H1 (cell line): Measurements from ENCODE around the gene MOK. TPM values are rescaled to one million over a fixed set of nuclear protein-coding genes. Genes with fewer than 3 reads are reported as not detected.

Source experiments
- CTCF ChIA-PET: fragments of 300-600 bp; sonication (Branson Sonifier 250); formaldehyde crosslinking; loops from one replicate; lab custom pipeline; 2021; ENCODE audit not compliant: partially characterized antibody; lab: Charles Lee
- POLR2A ChIA-PET: fragments of 300-600 bp; sonication (Branson Sonifier 250); formaldehyde crosslinking; loops from one replicate; lab custom pipeline; 2021; ENCODE audit warnings: inconsistent platforms; ENCODE audit not compliant: partially characterized antibody; lab: Charles Lee
- DNase-seq, 2 experiments: peaks; one replicate each; pipeline versions ENCODE4 v3.0.0 to v3.0.0-alpha.2; 2010 to 2022; ENCODE audit warnings: low spot score in 2 of 2, low read depth in 1 of 2, mixed read lengths in 1 of 2
- FAIRE-seq: peaks from 2 replicates; lab custom pipeline; 2011; peaks lifted over from hg19 to GRCh38; lab: Jason Lieb, UNC
- H2AFZ ChIP-seq: 2 replicates; pipeline ENCODE4 v1.8.1; 2012; ENCODE audit warnings: low read length, inconsistent platforms
- H2AK5ac ChIP-seq: 2 replicates; pipeline ENCODE4 v1.6.1; 2013; ENCODE audit warnings: low read depth, low read length
- H2BK120ac ChIP-seq: replicated peaks from 2 replicates; pipeline ENCODE3; 2013; ENCODE audit warnings: low read depth, low read length, inconsistent platforms
- H2BK12ac ChIP-seq: 2 replicates; pipeline ENCODE4 v1.6.1; 2013; ENCODE audit warnings: low read depth, low read length
- H2BK15ac ChIP-seq: 2 replicates; pipeline ENCODE4 v1.6.1; 2013; ENCODE audit warnings: low read length
- H2BK20ac ChIP-seq: 2 replicates; pipeline ENCODE4 v1.6.1; 2013; ENCODE audit warnings: low read length
- H2BK5ac ChIP-seq: 2 replicates; pipeline ENCODE4 v1.6.1; 2013; ENCODE audit warnings: low read depth, low read length
- H3K14ac ChIP-seq: 2 replicates; pipeline ENCODE4 v1.6.1; 2013; ENCODE audit warnings: inconsistent platforms; ENCODE audit not compliant: insufficient read length
- H3K18ac ChIP-seq: 2 replicates; pipeline ENCODE4 v1.6.1; 2013; ENCODE audit warnings: low read length; ENCODE audit errors: extremely low read depth
- H3K23ac ChIP-seq: 2 replicates; pipeline ENCODE4 v1.6.1; 2013; ENCODE audit warnings: inconsistent platforms; ENCODE audit not compliant: insufficient read length
- H3K23me2 ChIP-seq: 2 replicates; pipeline ENCODE4 v1.6.1; 2013; ENCODE audit warnings: low read depth, low read length
- H3K27ac ChIP-seq: 2 replicates; pipeline ENCODE4 v1.6.1; 2011; ENCODE audit warnings: low read depth, low read length, inconsistent platforms
- H3K27me3 ChIP-seq, 4 experiments: replicated peaks in 1 of 4; 1 replicate in 1 of 4; 2 replicates in 3 of 4; pipeline versions ENCODE4 v1.6.1 to v1.8.1; 2011 to 2013; ENCODE audit warnings: low read length in 3 of 4, mild to moderate bottlenecking in 3 of 4, inconsistent platforms in 2 of 4, mixed read lengths in 2 of 4, moderate library complexity in 1 of 4; ENCODE audit not compliant: control insufficient read depth in 3 of 4, insufficient read depth in 3 of 4; ENCODE audit errors: extremely low read depth in 1 of 4
- H3K36me3 ChIP-seq, 4 experiments: 2 replicates each; pipeline versions ENCODE4 v1.6.1 to v1.8.1; 2011 to 2013; ENCODE audit warnings: mild to moderate bottlenecking in 4 of 4, low read length in 3 of 4, moderate library complexity in 2 of 4, control low read depth in 1 of 4, inconsistent platforms in 1 of 4; ENCODE audit not compliant: insufficient read depth in 4 of 4, control insufficient read depth in 2 of 4
- H3K4ac ChIP-seq: replicated peaks from 2 replicates; pipeline ENCODE3; 2013; ENCODE audit warnings: low read length, low read depth, mixed read lengths, inconsistent platforms; ENCODE audit not compliant: insufficient read length
- H3K4me1 ChIP-seq, 4 experiments: replicated peaks in 1 of 4; 1 replicate in 1 of 4; 2 replicates in 3 of 4; pipeline versions ENCODE4 v1.6.1 to v1.8.1; 2011 to 2013; ENCODE audit warnings: low read length in 3 of 4, inconsistent platforms in 2 of 4, mixed read lengths in 1 of 4; ENCODE audit not compliant: insufficient read depth in 4 of 4, control insufficient read depth in 3 of 4
- H3K4me2 ChIP-seq, 2 experiments: 2 replicates each; pipeline versions ENCODE4 v1.6.1 to v1.8.1; 2011 to 2013; ENCODE audit warnings: low read depth in 2 of 2, low read length in 2 of 2, control low read depth in 1 of 2, inconsistent platforms in 1 of 2, mild to moderate bottlenecking in 1 of 2; ENCODE audit not compliant: insufficient read depth in 1 of 2
- H3K4me3 ChIP-seq, 4 experiments: fragments of 200-600, 300-600 bp in 1 of 4; sonication (generic), shearing (Covaris generic), sonication (Bioruptor Twin) in 1 of 4; 2 replicates each; pipeline versions ENCODE4 v1.5.1 to v1.8.1; 2011 to 2016; ENCODE audit warnings: low read length in 4 of 4, low read depth in 3 of 4, control low read depth in 2 of 4, inconsistent platforms in 2 of 4, mild to moderate bottlenecking in 2 of 4, mixed read lengths in 1 of 4, moderate library complexity in 1 of 4; ENCODE audit not compliant: insufficient read depth in 2 of 4; ENCODE audit errors: extremely low read depth in 1 of 4
- H3K56ac ChIP-seq: replicated peaks from 2 replicates; pipeline ENCODE3; 2013; ENCODE audit warnings: low read depth, mild to moderate bottlenecking, mixed read lengths, low read length, inconsistent platforms; ENCODE audit not compliant: insufficient read length
- H3K79me1 ChIP-seq: 2 replicates; pipeline ENCODE4 v1.6.1; 2013; ENCODE audit warnings: low read depth, low read length, control low read depth
- H3K79me2 ChIP-seq, 2 experiments: 2 replicates each; pipeline versions ENCODE4 v1.6.1 to v1.8.1; 2012 to 2013; ENCODE audit warnings: low read length in 2 of 2, mild to moderate bottlenecking in 2 of 2, inconsistent platforms in 1 of 2; ENCODE audit not compliant: insufficient read depth in 2 of 2, control insufficient read depth in 1 of 2
- H3K9ac ChIP-seq, 4 experiments: replicated peaks in 1 of 4; 1 replicate in 1 of 4; 2 replicates in 3 of 4; pipeline versions ENCODE4 v1.6.1 to v1.8.1; 2011 to 2013; ENCODE audit warnings: low read depth in 3 of 4, low read length in 3 of 4, control low read depth in 2 of 4, mild to moderate bottlenecking in 2 of 4, moderate library complexity in 2 of 4, inconsistent platforms in 1 of 4; ENCODE audit errors: extremely low read depth in 1 of 4
- H3K9me3 ChIP-seq, 2 experiments: 2 replicates each; pipeline versions ENCODE4 v1.6.1 to v1.8.1; 2012 to 2013; ENCODE audit warnings: mild to moderate bottlenecking in 2 of 2, moderate library complexity in 2 of 2, control low read depth in 1 of 2, inconsistent platforms in 1 of 2, low read depth in 1 of 2, low read length in 1 of 2, mixed read lengths in 1 of 2; ENCODE audit not compliant: insufficient read depth in 2 of 2
- H4K20me1 ChIP-seq, 2 experiments: replicated peaks in 1 of 2; 2 replicates each; pipeline versions ENCODE3 to v1.8.1; 2011 to 2013; ENCODE audit warnings: inconsistent platforms in 2 of 2, low read length in 2 of 2, mild to moderate bottlenecking in 1 of 2; ENCODE audit not compliant: insufficient read depth in 2 of 2, control insufficient read depth in 1 of 2
- H4K5ac ChIP-seq: 2 replicates; pipeline ENCODE4 v1.6.1; 2013; ENCODE audit warnings: low read length, low read depth, mixed read lengths, inconsistent platforms; ENCODE audit not compliant: insufficient read length
- H4K8ac ChIP-seq: 2 replicates; pipeline ENCODE4 v1.8.0; 2013; ENCODE audit warnings: mild to moderate bottlenecking, moderate library complexity, low read length, inconsistent platforms; ENCODE audit not compliant: insufficient read depth; ENCODE audit errors: extremely low read depth
- H4K91ac ChIP-seq: replicated peaks from 2 replicates; pipeline ENCODE3; 2013; ENCODE audit warnings: low read length, mixed read lengths, inconsistent platforms; ENCODE audit not compliant: insufficient read length
- CHD2 ChIP-seq: IDR thresholded peaks from 2 replicates; pipeline ENCODE4 v1.6.1; 2012; ENCODE audit warnings: low read length, improper control_type of control experiment
- EP300 ChIP-seq, 2 experiments: IDR thresholded peaks; 1 replicate in 1 of 2; 2 replicates in 1 of 2; pipeline ENCODE4 v1.6.1; 2011 to 2012; ENCODE audit warnings: low read depth in 2 of 2, low read length in 2 of 2, mild to moderate bottlenecking in 2 of 2, borderline replicate concordance in 1 of 2, inconsistent platforms in 1 of 2, moderate library complexity in 1 of 2
- MAFK ChIP-seq: IDR thresholded peaks from 2 replicates; pipeline ENCODE4 v1.6.1; 2012; ENCODE audit warnings: low read depth, mild to moderate bottlenecking, improper control_type of control experiment, low read length
- NRF1 ChIP-seq: IDR thresholded peaks from 2 replicates; pipeline ENCODE4 v1.6.1; 2011; ENCODE audit warnings: mild to moderate bottlenecking, low read depth, low read length, improper control_type of control experiment
- POU5F1 ChIP-seq: IDR thresholded peaks from 2 replicates; pipeline ENCODE4 v1.6.1; 2011; ENCODE audit warnings: low read depth, mild to moderate bottlenecking, low read length, moderate library complexity
- RAD21 ChIP-seq, 2 experiments: IDR thresholded peaks in 1 of 2; conservative IDR thresholded peaks in 1 of 2; 2 replicates each; pipeline ENCODE4 v1.6.1; 2011; ENCODE audit warnings: low read depth in 2 of 2, low read length in 2 of 2, improper control_type of control experiment in 1 of 2, inconsistent platforms in 1 of 2, mild to moderate bottlenecking in 1 of 2, moderate library complexity in 1 of 2
- SAP30 ChIP-seq: fragments of 300-600 bp; sonication (generic); IDR thresholded peaks from 2 replicates; pipeline ENCODE4 v1.7.1; 2012; ENCODE audit warnings: low read length, moderate library complexity, mild to moderate bottlenecking, inconsistent platforms; ENCODE audit not compliant: insufficient read depth, insufficient replicate concordance
- SIRT6 ChIP-seq: IDR thresholded peaks from one replicate; pipeline ENCODE4 v1.7.1; 2012; ENCODE audit warnings: low read length, inconsistent platforms
- SIX5 ChIP-seq: IDR thresholded peaks from 2 replicates; pipeline ENCODE4 v1.6.1; 2011; ENCODE audit warnings: mild to moderate bottlenecking, low read depth, low read length
- SP1 ChIP-seq: IDR thresholded peaks from 2 replicates; pipeline ENCODE4 v1.6.1; 2011; ENCODE audit warnings: low read depth, low read length
- SP2 ChIP-seq: IDR thresholded peaks from 2 replicates; pipeline ENCODE4 v1.6.1; 2012; ENCODE audit warnings: mild to moderate bottlenecking, low read length, inconsistent platforms
- SP4 ChIP-seq: IDR thresholded peaks from 2 replicates; pipeline ENCODE4 v1.6.1; 2012; ENCODE audit warnings: low read length, inconsistent platforms
- SUZ12 ChIP-seq: fragments of 200-600 bp; sonication (generic); IDR thresholded peaks from 2 replicates; pipeline ENCODE4 v1.6.1; 2012; ENCODE audit warnings: mild to moderate bottlenecking, inconsistent platforms, low read length, moderate library complexity, mixed read lengths
- TAF1 ChIP-seq: IDR thresholded peaks from 2 replicates; pipeline ENCODE4 v1.6.1; 2011; ENCODE audit warnings: mild to moderate bottlenecking, low read depth, low read length
- TCF12 ChIP-seq: IDR thresholded peaks from 2 replicates; pipeline ENCODE4 v1.6.1; 2011; ENCODE audit warnings: low read depth, mild to moderate bottlenecking, low read length
- WGBS, 2 experiments: shearing (Covaris generic) in 1 of 2; methylation state at CpG; one replicate each; pipeline versions ENCODE4 v1.1.6 to v1.1.7; 2013 to 2015; ENCODE audit warnings: low lambda C conversion rate in 2 of 2, mixed read lengths in 2 of 2, inconsistent platforms in 1 of 2, low coverage in 1 of 2, missing lambda C conversion rate in 1 of 2; ENCODE audit not compliant: insufficient replicate concordance in 2 of 2, insufficient coverage in 1 of 2, insufficient read length in 1 of 2; ENCODE audit errors: extremely low coverage in 1 of 2, missing lambda C conversion rate in 1 of 2; 5-methylcytosine and 5-hydroxymethylcytosine counted together
- polyA plus RNA-seq, 7 experiments: library from polyadenylated mRNA; depleted of rRNA in 3 of 7; stranded (reverse) in 5 of 7; unstranded in 2 of 7; fragments of >200 nt in 5 of 7; fragments of 200-250 nt in 2 of 7; gene quantifications; 1 replicate in 5 of 7; 2 replicates in 1 of 7; 4 replicates in 1 of 7; pipeline versions ENCODE4 v1.2.1 to v1.2.3, GENCODE V29; 2011 to 2013; ENCODE audit warnings: missing spikeins in 2 of 7, mixed read lengths in 2 of 7
- total RNA-seq: library from RNA; stranded (reverse); fragmentation: NEBNext Ultra II Directional; extraction: Animal tissue kit (Norgen Biotek cat#: 25700); gene quantifications from 2 replicates; pipeline ENCODE4 v1.2.1, GENCODE V29; 2021

Gene MOK
- total and polyA plus RNA-seq, 2 of the 8 experiments (the other 6 are each of a cell fraction or from before 2014, with no cell fraction given): 2.1 to 2.5 TPM

DNA sequence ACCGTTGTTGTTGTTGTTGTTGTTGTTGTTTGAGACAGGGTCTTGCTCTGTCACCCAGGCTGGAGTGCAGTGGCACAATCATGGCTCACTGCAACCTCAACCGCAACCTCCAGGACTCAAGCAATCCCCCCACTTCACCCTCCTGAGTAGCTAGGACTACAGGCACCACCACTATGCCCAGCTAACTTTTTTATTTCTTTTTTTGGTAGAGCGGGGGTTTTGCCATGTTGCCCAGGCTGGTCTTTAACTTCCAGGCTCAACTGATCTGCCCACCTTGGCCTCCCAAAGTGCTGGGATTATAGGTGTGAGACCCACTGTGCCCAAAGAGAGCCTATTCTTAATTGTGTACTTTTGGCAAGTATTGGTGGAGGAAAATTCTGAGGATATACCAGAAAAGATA is 25.7 kb downstream of the MOK start:
- H3K4me2 ChIP-seq: no peak overlapping the region
- no peak overlapping the region for H3K23ac ChIP-seq
- no peaks in the 10 kb centered on the region for H4K20me1 ChIP-seq
- no peaks in the 10 kb centered on the region for H3K4me1 ChIP-seq
- H2AK5ac ChIP-seq: no peak overlapping the region
- no peaks in the 10 kb centered on the region for H3K36me3 ChIP-seq
- H2BK120ac ChIP-seq: no peak overlapping the region
- no peak overlapping the region for H3K14ac ChIP-seq
- no peak overlapping the region for H3K4me3 ChIP-seq
- no peak for TF ChIP-seq SP1
- no peak for TF ChIP-seq TAF1
- TF ChIP-seq MAFK: no peak
- TF ChIP-seq TCF12: no peak
- no peak for TF ChIP-seq SIRT6
- no peak for TF ChIP-seq RAD21 (IDR thresholded peaks at IDR 0.05 in 1 of 2, conservative IDR thresholded peaks at IDR 0.05 in 1 of 2; ENCODE audit: low read depth in 2 of 2, low read length in 2 of 2)
- TF ChIP-seq SP4: no peak
- no peak for TF ChIP-seq SP2
- TF ChIP-seq SIX5: no peak
- no peak for TF ChIP-seq SUZ12
- no peak for TF ChIP-seq POU5F1
- TF ChIP-seq EP300 (IDR thresholded peaks at IDR 0.05; ENCODE audit: borderline replicate concordance in 1 of 2, low read depth in 2 of 2, low read length in 2 of 2): no peak
- no peak for TF ChIP-seq SAP30
- no peak for TF ChIP-seq NRF1
- no peak for TF ChIP-seq CHD2
- H3K9me3 ChIP-seq: no peaks in the 10 kb centered on the region; a peak in 1 of 4 replicates
- FAIRE-seq (no peak), DNase-seq (no peak)
- H3K79me2 ChIP-seq: no peaks in the 10 kb centered on the region
- no peaks in the 10 kb centered on the region for H3K27me3 ChIP-seq
- H2BK12ac ChIP-seq: no peak overlapping the region
- H3K23me2 ChIP-seq: no peaks in the 10 kb centered on the region
- no peaks in the 10 kb centered on the region for H3K79me1 ChIP-seq
- H3K56ac ChIP-seq: no peak overlapping the region
- no peak overlapping the region for H4K8ac ChIP-seq
- no peak overlapping the region for H3K27ac ChIP-seq
- CTCF ChIA-PET: interaction anchor here (1.0 to 1.8 kb wide), 2 partner anchors 34 to 43 kb away, joined by 3 to 7 read pairs; no protein-coding TSS in a partner anchor
- no peak overlapping the region for H4K91ac ChIP-seq
- POLR2A ChIA-PET: no interaction called here
- 93% methylated on average over 3 of the region's 3 CpGs; no CpG with 5 or more reads in 1 of the 2 experiments for WGBS, 2 experiments
- no peak overlapping the region for H3K9ac ChIP-seq
- H2BK15ac ChIP-seq: no peak overlapping the region
- no peak overlapping the region for H2AFZ ChIP-seq
- no peak overlapping the region for H3K4ac ChIP-seq
- H2BK20ac ChIP-seq: no peak overlapping the region
- H4K5ac ChIP-seq: no peak overlapping the region
- H2BK5ac ChIP-seq: no peak overlapping the region
- no peak overlapping the region for H3K18ac ChIP-seq
